Activated CD8-positive, alpha-beta memory T cell treated with anti-CD3 and anti-CD28 coated beads, Interleukin-2, amount 50 U/mL, for 1 hour (primary cell): Measurements from ENCODE around the gene ETHE1.

ENCODE experiments used
- DNase-seq: peaks from one replicate; pipeline ENCODE4 v3.0.0-alpha.2; 2020; ENCODE audit errors: extremely low read depth

The ETHE1 gene

DNA sequence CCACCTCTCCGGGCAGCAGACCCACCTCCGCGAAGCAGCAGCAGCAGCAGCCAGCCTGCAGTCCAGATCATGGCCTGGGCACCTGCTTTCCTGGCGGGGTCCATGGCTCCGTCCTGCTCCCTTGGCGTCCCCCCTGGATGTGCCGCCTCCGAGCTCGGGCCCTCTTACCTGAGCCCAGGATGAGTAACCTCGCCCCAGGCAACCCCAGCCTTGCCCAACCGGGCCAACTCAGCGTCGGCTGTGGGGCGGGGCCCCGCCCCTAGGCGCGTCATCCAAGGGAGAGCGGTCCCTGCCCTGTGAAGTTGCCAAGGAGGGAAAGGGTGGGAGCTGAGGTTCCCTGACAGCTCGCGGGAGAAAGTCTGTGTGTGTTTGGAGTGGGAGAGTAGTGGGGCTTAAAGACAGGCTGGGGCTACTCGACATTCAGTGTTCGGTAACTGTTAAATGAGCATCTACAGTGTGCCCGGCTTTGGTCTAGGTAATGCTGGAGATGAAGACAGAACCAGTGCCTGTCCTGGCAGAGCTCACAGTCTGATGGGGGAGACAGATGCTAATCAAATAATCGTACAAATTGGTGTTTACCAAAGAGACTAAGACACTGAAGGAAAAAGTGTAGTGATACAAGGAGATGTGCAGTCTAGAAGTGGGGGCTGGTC is 61.4 kb downstream of the ETHE1 start, which contains the start of gene LYPD3:
Gene LYPD3, minus strand, starts transcription at position 141 of the 653 bp plus-strand sequence. Its CDS starts 37 bp downstream, at position 104.
- no peak for DNase-seq

- DNase-seq, result no peak
Observed at GRCh38 chr19:43464134-43464775, 62.7 kb downstream of the ETHE1 start.

- DNase-seq, result peak; percentile 99
Observed at GRCh38 chr19:43463381-43464133, 63.4 kb downstream of the ETHE1 start.

DNA sequence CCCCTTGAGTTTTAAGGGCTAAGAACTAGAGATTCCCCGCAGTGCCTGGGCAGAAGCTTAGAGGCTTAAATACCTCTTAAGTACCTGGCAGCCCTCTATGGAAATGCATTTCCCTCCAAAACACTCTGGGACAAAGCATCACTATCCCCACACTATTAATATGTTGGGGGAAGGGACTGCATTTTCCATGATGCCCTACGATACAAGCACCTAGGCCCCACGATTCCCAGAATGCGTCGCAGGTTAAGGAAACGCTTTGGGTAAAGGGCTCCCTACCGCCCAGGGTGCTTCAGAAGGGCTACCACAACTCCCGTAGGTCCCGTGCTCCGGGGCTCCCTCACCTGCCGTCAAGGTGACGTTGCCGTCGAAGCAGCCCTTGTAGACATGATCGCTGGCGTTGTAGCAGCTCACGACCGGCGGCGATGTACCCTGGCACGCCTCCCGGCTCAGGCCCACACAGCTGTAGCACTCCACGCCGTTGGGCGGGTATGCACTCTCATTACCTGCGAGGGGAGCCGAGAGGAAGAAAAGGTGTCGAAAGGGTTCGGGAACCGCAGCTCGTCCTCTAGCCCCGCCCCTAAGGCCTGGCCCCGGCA is 64.1 kb downstream of the ETHE1 start:
- DNase-seq, result no peak

DNA sequence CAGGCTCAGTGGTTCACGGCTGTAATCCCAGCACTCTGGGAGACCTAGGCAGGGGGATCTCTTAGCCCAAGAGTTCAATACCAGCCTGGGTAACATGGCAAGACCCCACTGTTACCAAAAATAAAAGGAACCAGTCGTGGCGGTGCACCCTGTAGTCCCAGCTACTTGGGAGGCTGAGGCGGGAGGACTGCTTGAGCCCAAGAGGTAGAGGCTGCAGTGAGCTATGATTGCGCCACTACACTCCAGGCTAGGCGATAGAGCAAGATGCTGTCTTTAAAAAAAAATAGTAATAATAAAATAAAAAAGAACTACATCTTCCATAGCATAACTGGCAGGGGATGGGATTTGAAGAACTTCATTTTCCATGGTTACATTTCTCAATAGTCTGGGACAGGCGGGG is 64.6 kb downstream of the ETHE1 start:
- DNase-seq, result no peak

DNA sequence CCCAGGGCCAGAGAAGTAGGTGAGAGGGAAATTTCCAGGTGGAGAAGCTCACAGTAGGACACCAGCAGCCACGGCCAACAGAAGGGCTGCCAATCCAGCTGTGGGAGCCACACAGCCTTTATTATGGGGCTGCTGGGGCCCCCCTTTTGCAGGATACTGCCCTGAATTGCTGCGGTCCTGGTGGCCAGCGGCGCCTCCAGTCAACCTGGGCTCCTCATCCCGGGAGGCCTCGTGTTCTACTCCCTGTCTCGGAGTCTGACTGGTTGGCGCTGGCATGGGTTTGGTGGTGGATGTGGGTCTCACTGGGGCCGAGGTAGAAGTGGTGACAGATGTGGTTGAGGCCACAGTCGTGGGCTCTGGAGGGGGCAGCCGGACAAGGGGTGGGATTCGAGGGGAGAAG is 65.7 kb downstream of the ETHE1 start:
- no peak for DNase-seq

- no peak for DNase-seq
Observed at GRCh38 chr19:43460362-43461016, 66.5 kb downstream of the ETHE1 start.

- no peak for DNase-seq
Observed at GRCh38 chr19:43457809-43458208, 69.2 kb downstream of the ETHE1 start.
